ENCODE results near the gene SORCS1.

DNA sequence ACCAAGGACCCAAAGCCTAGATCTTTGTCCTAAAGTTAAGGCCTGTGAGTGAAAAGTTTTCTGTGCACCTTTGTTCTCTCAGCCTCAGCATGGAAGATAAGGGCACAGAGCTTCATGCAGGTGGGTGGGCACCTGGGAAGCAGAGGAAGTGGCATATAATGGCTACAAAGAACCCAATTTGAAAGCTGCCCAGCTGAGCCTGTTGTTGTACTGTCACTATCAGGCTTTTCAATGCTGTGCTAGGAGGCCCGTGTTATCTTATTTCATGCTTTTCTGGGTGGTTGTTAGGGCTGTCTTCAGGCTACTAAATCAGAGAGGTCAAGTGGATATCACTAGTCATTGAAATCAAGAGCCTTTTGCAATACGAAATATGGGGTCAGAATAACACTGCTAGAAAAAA lies 443.8 kb downstream of the SORCS1 start:
- TF ChIP-seq, protein P1, sequence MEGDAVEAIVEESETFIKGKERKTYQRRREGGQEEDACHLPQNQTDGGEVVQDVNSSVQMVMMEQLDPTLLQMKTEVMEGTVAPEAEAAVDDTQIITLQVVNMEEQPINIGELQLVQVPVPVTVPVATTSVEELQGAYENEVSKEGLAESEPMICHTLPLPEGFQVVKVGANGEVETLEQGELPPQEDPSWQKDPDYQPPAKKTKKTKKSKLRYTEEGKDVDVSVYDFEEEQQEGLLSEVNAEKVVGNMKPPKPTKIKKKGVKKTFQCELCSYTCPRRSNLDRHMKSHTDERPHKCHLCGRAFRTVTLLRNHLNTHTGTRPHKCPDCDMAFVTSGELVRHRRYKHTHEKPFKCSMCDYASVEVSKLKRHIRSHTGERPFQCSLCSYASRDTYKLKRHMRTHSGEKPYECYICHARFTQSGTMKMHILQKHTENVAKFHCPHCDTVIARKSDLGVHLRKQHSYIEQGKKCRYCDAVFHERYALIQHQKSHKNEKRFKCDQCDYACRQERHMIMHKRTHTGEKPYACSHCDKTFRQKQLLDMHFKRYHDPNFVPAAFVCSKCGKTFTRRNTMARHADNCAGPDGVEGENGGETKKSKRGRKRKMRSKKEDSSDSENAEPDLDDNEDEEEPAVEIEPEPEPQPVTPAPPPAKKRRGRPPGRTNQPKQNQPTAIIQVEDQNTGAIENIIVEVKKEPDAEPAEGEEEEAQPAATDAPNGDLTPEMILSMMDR (IDR thresholded peaks at IDR 0.05): no peak
- TF ChIP-seq POLR2A (IDR thresholded peaks at IDR 0.05): no peak

All from thyroid gland (tissue), 4 donors.